Measurements from ENCODE around the gene TBC1D16. TPM values are rescaled to one million over a fixed set of nuclear protein-coding genes. Genes with fewer than 3 reads are reported as not detected.

Gene TBC1D16
- total RNA-seq, 4 donors from 2014 or later, result 26.5 to 44.3 (median 36.3) TPM

DNA sequence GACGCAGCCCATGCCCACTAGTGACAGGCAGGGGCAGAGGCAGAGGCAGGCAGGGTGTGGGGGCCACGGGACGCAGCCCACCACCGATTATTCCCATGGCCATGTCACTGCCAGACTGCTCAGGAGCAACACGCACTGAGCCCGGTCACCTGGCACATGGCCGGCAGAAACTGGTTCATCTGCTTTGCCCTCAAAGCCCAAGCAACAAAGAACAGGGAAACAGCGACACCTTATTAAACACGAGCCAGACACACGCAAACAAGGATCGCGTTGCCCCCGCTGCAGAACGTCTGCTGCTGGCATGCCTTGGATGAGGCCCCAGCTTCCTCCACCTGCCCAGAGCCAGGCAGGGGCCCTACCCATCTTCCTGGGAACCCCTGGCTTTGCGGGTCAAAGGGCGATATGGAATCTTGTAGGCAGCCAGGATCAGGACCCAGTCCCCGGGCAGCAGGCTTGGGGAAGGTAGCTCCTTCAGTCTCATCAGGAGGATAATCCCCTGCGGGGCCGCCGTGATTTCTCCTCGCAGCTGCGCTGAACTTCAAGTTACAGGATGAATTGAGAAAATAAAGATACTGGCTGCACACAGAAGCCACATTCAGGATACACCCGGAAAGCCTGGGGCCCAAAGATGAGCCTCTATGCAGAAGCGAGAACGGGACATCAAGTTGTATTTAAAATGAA lies 4.8 kb downstream of the TBC1D16 start:
- Histone ChIP-seq H3K4me1 (peaks cover 0 to 81% (median 14%) of the 10 kb centered on the region in 3 donors), H3K4me3 (no peak overlapping the region), H3K27me3 (no peaks in the 10 kb centered on the region), H3K36me3 (peaks cover 0 to 4% of the 10 kb centered on the region in 2 donors), H3K9me3 (no peaks in the 10 kb centered on the region), H3K27ac (peak overlapping the region in 3 of 4 donors; percentile 68 to 71 (median 71))
- ATAC-seq, result no peak
- WGBS, 2 donors (ENCODE audit: low coverage in 1 of 2), result 88% methylated on average over 6 of the region's 25 CpGs; no CpG with 5 or more reads in 1 of the 2 donors
- TF ChIP-seq, protein P1, sequence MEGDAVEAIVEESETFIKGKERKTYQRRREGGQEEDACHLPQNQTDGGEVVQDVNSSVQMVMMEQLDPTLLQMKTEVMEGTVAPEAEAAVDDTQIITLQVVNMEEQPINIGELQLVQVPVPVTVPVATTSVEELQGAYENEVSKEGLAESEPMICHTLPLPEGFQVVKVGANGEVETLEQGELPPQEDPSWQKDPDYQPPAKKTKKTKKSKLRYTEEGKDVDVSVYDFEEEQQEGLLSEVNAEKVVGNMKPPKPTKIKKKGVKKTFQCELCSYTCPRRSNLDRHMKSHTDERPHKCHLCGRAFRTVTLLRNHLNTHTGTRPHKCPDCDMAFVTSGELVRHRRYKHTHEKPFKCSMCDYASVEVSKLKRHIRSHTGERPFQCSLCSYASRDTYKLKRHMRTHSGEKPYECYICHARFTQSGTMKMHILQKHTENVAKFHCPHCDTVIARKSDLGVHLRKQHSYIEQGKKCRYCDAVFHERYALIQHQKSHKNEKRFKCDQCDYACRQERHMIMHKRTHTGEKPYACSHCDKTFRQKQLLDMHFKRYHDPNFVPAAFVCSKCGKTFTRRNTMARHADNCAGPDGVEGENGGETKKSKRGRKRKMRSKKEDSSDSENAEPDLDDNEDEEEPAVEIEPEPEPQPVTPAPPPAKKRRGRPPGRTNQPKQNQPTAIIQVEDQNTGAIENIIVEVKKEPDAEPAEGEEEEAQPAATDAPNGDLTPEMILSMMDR (IDR thresholded peaks at IDR 0.05), result no peak

DNA sequence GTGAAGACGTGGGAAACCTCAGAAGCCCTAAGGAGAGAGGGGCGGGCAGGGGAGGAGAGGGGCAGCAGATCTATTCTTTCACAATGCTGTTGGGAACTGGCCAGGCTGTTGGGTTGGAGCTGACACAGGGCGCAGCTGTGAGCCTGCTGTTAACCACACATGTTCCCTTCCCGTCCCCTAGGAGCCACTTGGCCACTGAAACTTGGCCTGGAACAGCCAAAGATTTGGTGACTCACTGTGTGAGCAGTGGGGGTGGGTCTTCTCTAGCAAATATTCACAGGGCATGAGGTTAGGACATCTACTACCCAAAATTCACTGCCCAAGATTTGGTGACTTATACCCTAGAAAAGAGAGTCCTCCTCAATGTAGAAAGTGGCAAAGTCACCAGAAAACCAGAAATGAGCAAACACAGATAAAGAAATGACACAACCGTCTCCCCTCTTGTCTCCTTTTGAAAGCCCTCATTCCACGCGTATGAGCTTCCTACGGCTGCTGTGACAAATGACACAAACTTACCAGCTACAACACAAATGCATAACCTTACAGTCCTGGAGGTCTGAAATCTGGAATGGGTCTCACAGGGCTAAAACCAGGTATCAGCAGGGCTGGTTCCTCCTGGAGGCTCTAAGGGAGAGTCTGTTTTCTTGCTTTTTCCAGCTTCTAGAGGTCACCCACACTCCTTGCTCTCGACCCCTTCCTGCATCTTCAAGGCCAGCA lies 6.3 kb downstream of the TBC1D16 start:
- H3K4me3 ChIP-seq, result no peak overlapping the region

DNA sequence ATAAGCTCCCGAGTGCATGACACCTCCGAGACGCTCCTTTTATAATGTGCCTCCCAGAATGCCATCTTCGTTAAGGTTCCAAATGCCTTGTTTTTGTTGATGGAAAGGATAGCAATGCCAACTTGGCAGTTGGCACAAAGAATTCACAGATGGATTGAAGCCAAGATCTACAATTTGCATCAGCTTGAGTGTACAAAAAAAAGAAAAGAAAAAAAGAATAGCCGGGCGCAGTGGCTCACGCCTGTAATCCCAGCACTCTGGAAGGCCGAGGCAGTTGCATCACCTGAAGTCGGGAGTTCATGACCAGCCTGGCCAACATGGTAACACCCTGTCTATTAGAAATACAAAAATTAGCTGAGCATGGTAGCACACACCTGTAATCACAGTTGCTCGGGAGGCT lies 7.6 kb downstream of the TBC1D16 start:
- H3K9me3 ChIP-seq, result no peaks in the 10 kb centered on the region
- TF ChIP-seq, protein P1 (IDR thresholded peaks at IDR 0.05), result no peak
- TF ChIP-seq POLR2A (IDR thresholded peaks at IDR 0.05), result no peak
- no peak for TF ChIP-seq EP300 (IDR thresholded peaks at IDR 0.05)
- no peak for TF ChIP-seq POLR2AphosphoS5 (IDR thresholded peaks at IDR 0.05)
- ATAC-seq, result no peak
- WGBS, 2 donors (ENCODE audit: low coverage in 1 of 2), result 70 to 89% methylated on average over 10 of the region's 10 CpGs
- H3K27me3 ChIP-seq, result no peaks in the 10 kb centered on the region
- no peak overlapping the region for H3K4me3 ChIP-seq
- H3K27ac ChIP-seq, result peak overlapping the region in 3 of 4 donors; percentile 61 to 71 (median 65)
- H3K36me3 ChIP-seq, result peaks cover 0 to 4% of the 10 kb centered on the region in 2 donors
- H3K4me1 ChIP-seq, result peaks cover 0 to 83% (median 12%) of the 10 kb centered on the region in 3 donors

More for the DNA sequence above, 6.3 kb downstream of the TBC1D16 start:
- H3K27ac ChIP-seq, result peak overlapping the region in 3 of 4 donors; percentile 68 to 71 (median 71)
- H3K27me3 ChIP-seq, result no peaks in the 10 kb centered on the region
- H3K4me1 ChIP-seq, result peaks cover 0 to 83% (median 14%) of the 10 kb centered on the region in 3 donors
- ATAC-seq, result peak; percentile 90
- H3K36me3 ChIP-seq, result peaks cover 0 to 4% of the 10 kb centered on the region in 2 donors
- WGBS, 2 donors (ENCODE audit: low coverage in 1 of 2), result 67 to 81% methylated on average over 5 to 7 of the region's 9 CpGs
- TF ChIP-seq EP300 (IDR thresholded peaks at IDR 0.05) (no peak), POLR2A (IDR thresholded peaks at IDR 0.05) (no peak), POLR2AphosphoS5 (IDR thresholded peaks at IDR 0.05) (peak; percentile 57)
- no peaks in the 10 kb centered on the region for H3K9me3 ChIP-seq

DNA sequence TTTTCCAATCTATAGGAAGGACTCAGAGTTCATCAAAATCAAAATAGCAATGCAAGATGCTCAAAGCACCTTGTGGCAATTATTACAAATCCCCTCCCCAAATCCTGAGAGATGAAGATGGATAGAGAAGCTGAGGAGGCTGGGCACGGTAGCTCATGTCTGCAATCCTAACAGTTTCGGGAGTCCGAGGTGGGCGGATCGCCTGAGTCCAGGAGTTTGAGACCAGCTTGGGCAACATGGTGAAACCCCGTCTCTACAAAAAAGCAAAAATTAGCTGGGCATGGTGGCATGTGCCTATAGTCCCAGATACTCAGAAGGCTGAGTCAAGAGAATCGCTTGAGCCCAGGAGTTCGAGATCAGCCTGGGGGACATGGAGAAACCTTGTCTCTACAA lies 8.6 kb downstream of the TBC1D16 start:
- 83 to 96% methylated on average over 1 to 4 of the region's 8 CpGs for WGBS, 2 donors (ENCODE audit: low coverage in 1 of 2)
- Histone ChIP-seq H3K36me3 (peaks cover 0 to 4% of the 10 kb centered on the region in 2 donors), H3K9me3 (no peaks in the 10 kb centered on the region), H3K27ac (no peak overlapping the region), H3K4me3 (no peak overlapping the region), H3K27me3 (no peaks in the 10 kb centered on the region), H3K4me1 (peaks cover 0 to 78% (median 12%) of the 10 kb centered on the region in 3 donors)
- ATAC-seq, result no peak
- TF ChIP-seq POLR2AphosphoS5 (IDR thresholded peaks at IDR 0.05), result no peak
- no peak for TF ChIP-seq EP300 (IDR thresholded peaks at IDR 0.05)
- no peak for TF ChIP-seq POLR2A (IDR thresholded peaks at IDR 0.05)
- TF ChIP-seq, protein P1 (IDR thresholded peaks at IDR 0.05), result no peak

DNA sequence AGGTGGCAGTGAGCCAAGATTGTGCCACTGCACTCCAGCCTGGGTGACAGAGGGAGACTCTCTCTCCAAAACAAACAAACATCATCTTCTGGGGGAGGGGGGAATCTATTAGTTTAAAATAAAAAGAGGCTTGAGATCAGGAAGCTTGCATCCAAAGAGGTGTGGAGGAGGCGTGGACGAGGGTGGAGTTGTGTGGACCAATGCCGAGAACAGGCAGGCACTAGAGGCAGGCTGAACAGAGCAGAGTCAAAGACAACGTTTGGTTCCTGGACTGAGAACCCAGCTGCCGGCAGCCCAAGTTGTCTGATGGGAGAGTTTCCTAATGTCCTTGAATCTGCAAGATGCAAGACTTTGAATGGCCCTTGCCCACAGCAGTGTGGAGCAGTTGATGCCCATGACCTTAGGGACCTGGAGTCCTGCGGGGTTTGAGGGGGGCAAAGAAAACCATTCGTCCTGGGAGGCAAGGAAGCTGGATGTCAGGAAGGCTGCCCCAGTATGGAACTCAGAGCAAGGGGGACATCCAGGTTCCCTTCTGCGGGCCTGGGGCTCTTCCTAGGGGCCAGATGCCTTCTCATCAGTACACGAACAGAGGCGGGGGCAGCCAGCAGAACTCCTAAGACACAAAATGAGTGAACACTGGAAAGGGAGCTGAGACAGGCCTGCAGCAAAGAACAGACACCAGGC lies 9.2 kb downstream of the TBC1D16 start:
- Histone ChIP-seq H3K4me1 (peaks cover 0 to 72% (median 12%) of the 10 kb centered on the region in 3 donors), H3K27me3 (no peaks in the 10 kb centered on the region), H3K4me3 (no peak overlapping the region), H3K9me3 (no peaks in the 10 kb centered on the region), H3K27ac (no peak overlapping the region), H3K36me3 (peaks cover 0 to 4% of the 10 kb centered on the region in 2 donors)
- TF ChIP-seq POLR2A (IDR thresholded peaks at IDR 0.05) (no peak), POLR2AphosphoS5 (IDR thresholded peaks at IDR 0.05) (no peak), EP300 (IDR thresholded peaks at IDR 0.05) (no peak)
- TF ChIP-seq, protein P1 (IDR thresholded peaks at IDR 0.05), result no peak
- no peak for ATAC-seq
- 60 to 64% methylated on average over 5 to 6 of the region's 10 CpGs for WGBS, 2 donors (ENCODE audit: low coverage in 1 of 2)

Data from gastroesophageal sphincter (tissue), 4 donors.